Caco-2 (cell line): Measurements from ENCODE around the gene PLK5. TPM values are rescaled to one million over a fixed set of nuclear protein-coding genes. Genes with fewer than 3 reads are reported as not detected.
"Not testable (repeated sequence)": the region's sequence is repeated elsewhere in the genome, so short reads cannot be mapped to it uniquely, and the experiment has no call there.

Experiments used
- BruUV-seq: library from RNA; stranded (reverse); fragments of 400-500 nt; replicated peaks from 2 replicates; lab custom pipeline; 2021; lab: Mats Ljungman, UMichigan
- CTCF ChIA-PET: fragments of 300-600 bp; sonication (Branson Sonifier 250); formaldehyde crosslinking; loops from one replicate; lab custom pipeline; 2022; ENCODE audit warnings: antibody characterized with exemption; lab: Charles Lee
- POLR2A ChIA-PET: fragments of 300-600 bp; sonication (Branson Sonifier 250); formaldehyde crosslinking; loops from one replicate; lab custom pipeline; 2022; ENCODE audit warnings: antibody characterized with exemption; lab: Charles Lee
- DNase-seq, 2 experiments: peaks; one replicate each; pipeline versions ENCODE4 v3.0.0 to v3.0.0-alpha.2; 2020 to 2022
- H3K27me3 ChIP-seq: replicated peaks from 2 replicates; pipeline ENCODE4 v1.6.0; 2011; ENCODE audit warnings: low read length; ENCODE audit not compliant: control insufficient read depth, insufficient read depth
- H3K36me3 ChIP-seq: 2 replicates; pipeline ENCODE4 v1.5.1; 2011; ENCODE audit warnings: low read length; ENCODE audit not compliant: control insufficient read depth, insufficient read depth
- H3K4me1 ChIP-seq: fragments of 250-450 bp; sonication (Bioruptor Pico); 2 replicates; pipeline ENCODE4 v1.5.1; 2020; ENCODE audit warnings: mild to moderate bottlenecking
- H3K4me3 ChIP-seq: 2 replicates; pipeline ENCODE4 v1.5.1; 2011; ENCODE audit warnings: low read depth, mild to moderate bottlenecking, control low read depth, low read length
- H3K9me3 ChIP-seq: fragments of 250-450 bp; sonication (Bioruptor Pico); 2 replicates; pipeline ENCODE4 v1.5.1; 2020; ENCODE audit warnings: mild to moderate bottlenecking, moderate library complexity
- H3K27ac Mint-ChIP-seq: one replicate; pipeline ENCODE4 v1.8.0; 2022; ENCODE audit warnings: mixed read lengths; ENCODE audit not compliant: unreplicated experiment
- H3K27me3 Mint-ChIP-seq: one replicate; pipeline ENCODE4 v1.8.0; 2022; ENCODE audit warnings: mixed read lengths; ENCODE audit not compliant: insufficient read depth, unreplicated experiment
- H3K36me3 Mint-ChIP-seq: one replicate; pipeline ENCODE4 v1.8.0; 2022; ENCODE audit warnings: mild to moderate bottlenecking, mixed read lengths; ENCODE audit not compliant: insufficient read depth, unreplicated experiment
- H3K4me1 Mint-ChIP-seq: one replicate; pipeline ENCODE4 v1.8.0; 2022; ENCODE audit warnings: low read depth, mixed read lengths; ENCODE audit not compliant: unreplicated experiment
- H3K4me3 Mint-ChIP-seq: one replicate; pipeline ENCODE4 v1.8.0; 2022; ENCODE audit warnings: mild to moderate bottlenecking, moderate library complexity, mixed read lengths; ENCODE audit not compliant: unreplicated experiment
- H3K9me3 Mint-ChIP-seq: one replicate; pipeline ENCODE4 v1.8.0; 2022; ENCODE audit warnings: mixed read lengths; ENCODE audit not compliant: unreplicated experiment
- CTCF ChIP-seq, 2 experiments: fragments of 200-600 bp in 1 of 2; IDR thresholded peaks; 1 replicate in 1 of 2; 2 replicates in 1 of 2; pipeline versions ENCODE4 v1.5.1 to v1.8.0; 2011 to 2022; ENCODE audit warnings: antibody characterized with exemption in 1 of 2, control low read depth in 1 of 2, inconsistent platforms in 1 of 2, low read depth in 1 of 2, low read length in 1 of 2, mild to moderate bottlenecking in 1 of 2, moderate library complexity in 1 of 2; ENCODE audit not compliant: insufficient read depth in 1 of 2, severe bottlenecking in 1 of 2, unreplicated experiment in 1 of 2
- intact Hi-C: fragments of 100-400 bp; cut with micrococcal nuclease; formaldehyde crosslinking; loops from one replicate; pipeline ENCODE4 v1.10.0; 2022; ENCODE audit not compliant: unreplicated experiment
- total RNA-seq: library from RNA; stranded (reverse); gene quantifications from 2 replicates; pipeline ENCODE4 v1.2.3, GENCODE V29; 2022

The PLK5 gene
- total RNA-seq, 1 experiment from 2014 or later, result not detected

- Histone ChIP-seq H3K4me1 (peaks cover 10% of the 10 kb centered on the region; the same call in 1 of the 2 replicates), H3K4me3 (no peak overlapping the region), H3K9me3 (no peaks in the 10 kb centered on the region), H3K36me3 (no peaks in the 10 kb centered on the region), H3K27me3 (no peaks in the 10 kb centered on the region)
- ChIA-PET CTCF (no interaction called here), POLR2A (no interaction called here)
- Mint-ChIP-seq H3K4me3 (no peak overlapping the region), H3K27ac (no peak overlapping the region), H3K36me3 (no peaks in the 10 kb centered on the region), H3K9me3 (no peaks in the 10 kb centered on the region), H3K4me1 (no peaks in the 10 kb centered on the region), H3K27me3 (no peaks in the 10 kb centered on the region)
- intact Hi-C loops, result no loop called here
- no peak for TF ChIP-seq CTCF (IDR thresholded peaks at IDR 0.05; ENCODE audit: insufficient read depth in 1 of 2, low read depth in 1 of 2, low read length in 1 of 2, severe bottlenecking in 1 of 2, unreplicated experiment in 1 of 2)
- peak in 1 of 2 experiments; percentile 40 for DNase-seq
- BruUV-seq, result no TSS peak
Measured at GRCh38 chr19:1516395-1516753, 7.5 kb upstream of the PLK5 start.

DNA sequence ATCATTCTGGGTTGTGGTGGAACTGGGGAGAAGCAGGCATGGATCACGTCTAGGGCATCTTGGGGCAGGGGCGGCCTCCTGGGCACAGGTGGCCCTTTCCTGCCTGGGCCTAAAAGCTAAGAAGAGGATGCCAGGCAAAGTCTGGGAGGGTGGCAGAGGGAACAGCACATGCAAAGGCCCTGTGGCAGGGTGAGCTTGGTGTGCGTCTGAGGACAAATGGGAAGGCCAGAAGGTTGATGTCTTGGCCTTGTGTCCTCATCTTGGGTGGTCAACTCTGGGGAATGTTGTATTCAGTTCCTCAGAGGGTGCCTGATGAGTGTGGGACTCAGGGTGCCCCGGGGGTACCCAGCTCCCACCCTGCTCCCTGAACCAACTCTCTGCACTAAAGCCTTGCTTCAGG lies 5.4 kb upstream of the PLK5 start:
- Histone ChIP-seq H3K36me3 (no peaks in the 10 kb centered on the region), H3K4me1 (no peaks in the 10 kb centered on the region), H3K9me3 (no peaks in the 10 kb centered on the region), H3K27me3 (no peaks in the 10 kb centered on the region), H3K4me3 (no peak overlapping the region)
- H3K4me3 Mint-ChIP-seq, result no peak overlapping the region
- no peak overlapping the region for H3K27ac Mint-ChIP-seq
- no peaks in the 10 kb centered on the region for H3K9me3 Mint-ChIP-seq
- POLR2A ChIA-PET, result interaction anchor here (0.7 kb wide), 1 partner anchor 239 kb away, joined by 5 read pairs; no protein-coding TSS in a partner anchor
- H3K36me3 Mint-ChIP-seq, result no peaks in the 10 kb centered on the region
- TF ChIP-seq CTCF (IDR thresholded peaks at IDR 0.05; ENCODE audit: insufficient read depth in 1 of 2, low read depth in 1 of 2, low read length in 1 of 2, severe bottlenecking in 1 of 2, unreplicated experiment in 1 of 2), result no peak
- intact Hi-C loops, result no loop called here
- CTCF ChIA-PET, result no interaction called here
- no peaks in the 10 kb centered on the region for H3K4me1 Mint-ChIP-seq
- no peak for DNase-seq
- no TSS peak for BruUV-seq
- no peaks in the 10 kb centered on the region for H3K27me3 Mint-ChIP-seq

DNA sequence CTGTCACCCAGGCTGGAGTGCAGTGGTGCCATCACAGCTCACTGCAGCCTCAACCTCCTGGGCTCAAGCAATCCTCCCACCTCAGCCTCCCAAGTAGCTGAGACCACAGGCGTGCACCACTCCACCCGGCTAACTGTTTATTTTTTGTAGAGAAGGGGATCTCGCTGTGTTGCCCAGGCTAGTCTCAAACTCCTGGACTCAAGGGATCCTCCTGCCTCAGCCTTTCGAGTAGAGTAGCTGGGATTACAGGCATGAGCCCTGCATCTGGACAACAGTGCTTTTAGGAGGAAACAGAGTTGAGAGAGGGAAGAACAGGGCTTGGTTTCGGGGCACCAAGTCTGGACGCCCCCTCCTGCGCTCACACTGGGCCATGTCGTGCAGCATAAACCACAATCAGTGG lies 4.1 kb upstream of the PLK5 start:
- intact Hi-C loops, BruUV-seq, H3K4me3 Mint-ChIP-seq, H3K27me3 Mint-ChIP-seq, H3K4me3 ChIP-seq, H3K27me3 ChIP-seq, H3K4me1 ChIP-seq, H3K36me3 Mint-ChIP-seq, H3K36me3 ChIP-seq, H3K9me3 ChIP-seq, H3K27ac Mint-ChIP-seq, DNase-seq, H3K4me1 Mint-ChIP-seq, H3K9me3 Mint-ChIP-seq, POLR2A ChIA-PET: not testable (repeated sequence)
- CTCF ChIA-PET, result interaction anchor here (0.6 kb wide), 1 partner anchor 333 kb away, joined by 3 read pairs; no protein-coding TSS in a partner anchor
